Large intestine (tissue), 3 donors: ENCODE data around the gene DNAJC1. TPM values are rescaled to one million over a fixed set of nuclear protein-coding genes. Genes with fewer than 3 reads are reported as not detected.
"Not testable (repeated sequence)": the region's sequence is repeated elsewhere in the genome, so short reads cannot be mapped to it uniquely, and the experiment has no call there.

ENCODE experiments used
- DNase-seq, 2 donors: peaks; one replicate each; pipeline versions ENCODE4 v3.0.0 to v3.0.0-alpha.2; 2013
- H3K27ac ChIP-seq: one replicate; pipeline ENCODE4 v1.5.1; 2013; ENCODE audit warnings: low read length
- H3K27me3 ChIP-seq: 2 replicates; pipeline ENCODE4 v1.6.1; 2013; ENCODE audit warnings: low read length; ENCODE audit not compliant: control insufficient read depth, insufficient read depth
- H3K36me3 ChIP-seq: 2 replicates; pipeline ENCODE4 v1.6.1; 2013; ENCODE audit warnings: low read length; ENCODE audit not compliant: control insufficient read depth, insufficient read depth
- H3K4me1 ChIP-seq: one replicate; pipeline ENCODE4 v1.6.1; 2013; ENCODE audit warnings: low read length; ENCODE audit not compliant: control insufficient read depth, insufficient read depth
- H3K4me3 ChIP-seq: one replicate; pipeline ENCODE4 v1.5.1; 2013; ENCODE audit warnings: low read length
- H3K9me3 ChIP-seq: one replicate; pipeline ENCODE4 v1.6.1; 2013; ENCODE audit warnings: mild to moderate bottlenecking, low read depth, low read length, moderate library complexity; ENCODE audit not compliant: control insufficient read depth
- WGBS: methylation state at CpG from one replicate; pipeline ENCODE4 v1.1.5; 2013; ENCODE audit warnings: low lambda C conversion rate; ENCODE audit not compliant: insufficient coverage; 5-methylcytosine and 5-hydroxymethylcytosine counted together
- polyA plus RNA-seq: library from polyadenylated mRNA; unstranded; fragments of 120-200 nt; gene quantifications from one replicate; pipeline ENCODE4 v1.2.1, GENCODE V29; 2013

DNAJC1 gene
- polyA plus RNA-seq, 1 donor: 25.2 TPM

- whole genome bisulfite sequencing: 53% methylated on average over 4 of the region's 12 CpGs
- Histone ChIP-seq H3K36me3 (no peaks in the 10 kb centered on the region), H3K27me3 (no peaks in the 10 kb centered on the region), H3K27ac (no peak overlapping the region), H3K9me3 (no peaks in the 10 kb centered on the region), H3K4me1 (no peaks in the 10 kb centered on the region), H3K4me3 (no peak overlapping the region)
- no peak for DNase-seq
Measured at GRCh38 chr10:22029445-22030236, 26.1 kb upstream of the DNAJC1 start.

- Histone ChIP-seq H3K27me3 (no peaks in the 10 kb centered on the region), H3K27ac (no peak overlapping the region), H3K9me3 (no peaks in the 10 kb centered on the region), H3K4me3 (no peak overlapping the region), H3K4me1 (no peaks in the 10 kb centered on the region), H3K36me3 (no peaks in the 10 kb centered on the region)
- DNase-seq: no peak
- WGBS: 100% methylated on average over 1 of the region's 7 CpGs
Measured at GRCh38 chr10:22027364-22028238, 24.1 kb upstream of the DNAJC1 start.

GRCh38 chr10:22026287-22026686, 22.8 kb upstream of the DNAJC1 start:
- 88% methylated on average over 1 of the region's 1 CpG for WGBS
- no peak overlapping the region for H3K4me3 ChIP-seq
- no peaks in the 10 kb centered on the region for H3K4me1 ChIP-seq

GRCh38 chr10:22023508-22023907, 20.0 kb upstream of the DNAJC1 start:
- no peaks in the 10 kb centered on the region for H3K9me3 ChIP-seq
- no peaks in the 10 kb centered on the region for H3K27me3 ChIP-seq
- no peak overlapping the region for H3K4me3 ChIP-seq
- no peak for DNase-seq
- WGBS: 0% methylated on average over 1 of the region's 3 CpGs
- no peak overlapping the region for H3K27ac ChIP-seq
- no peaks in the 10 kb centered on the region for H3K36me3 ChIP-seq
- H3K4me1 ChIP-seq: no peaks in the 10 kb centered on the region

More at GRCh38 chr10:22026287-22026686, 22.8 kb upstream of the DNAJC1 start:
- H3K27ac ChIP-seq: no peak overlapping the region
- H3K9me3 ChIP-seq: no peaks in the 10 kb centered on the region
- no peaks in the 10 kb centered on the region for H3K27me3 ChIP-seq
- no peaks in the 10 kb centered on the region for H3K36me3 ChIP-seq
- no peak for DNase-seq

- Histone ChIP-seq H3K4me1 (no peaks in the 10 kb centered on the region), H3K9me3 (no peaks in the 10 kb centered on the region), H3K27me3 (no peaks in the 10 kb centered on the region), H3K4me3 (no peak overlapping the region), H3K27ac (no peak overlapping the region), H3K36me3 (no peaks in the 10 kb centered on the region)
- DNase-seq: peak; percentile 24 to 27
- WGBS: 78% methylated on average over 2 of the region's 8 CpGs
Measured at GRCh38 chr10:22022257-22023032, 18.9 kb upstream of the DNAJC1 start.

- H3K4me1 ChIP-seq, DNase-seq: not testable (repeated sequence)
- 96% methylated on average over 2 of the region's 3 CpGs for WGBS
Measured at GRCh38 chr10:22021144-22021543, 17.6 kb upstream of the DNAJC1 start.

GRCh38 chr10:22017283-22018020, 13.9 kb upstream of the DNAJC1 start:
- H3K27me3 ChIP-seq: no peaks in the 10 kb centered on the region
- peak in 1 of 2 donors; percentile 27 for DNase-seq

More at GRCh38 chr10:22021144-22021543, 17.6 kb upstream of the DNAJC1 start:
- H3K27ac ChIP-seq, H3K4me3 ChIP-seq, H3K9me3 ChIP-seq, H3K27me3 ChIP-seq, H3K36me3 ChIP-seq: not testable (repeated sequence)

GRCh38 chr10:22016046-22016705, 12.6 kb upstream of the DNAJC1 start:
- Histone ChIP-seq H3K9me3 (no peaks in the 10 kb centered on the region), H3K27ac (no peak overlapping the region), H3K27me3 (no peaks in the 10 kb centered on the region), H3K4me3 (no peak overlapping the region), H3K36me3 (no peaks in the 10 kb centered on the region), H3K4me1 (no peaks in the 10 kb centered on the region)
- DNase-seq: no peak
- 100% methylated on average over 1 of the region's 5 CpGs for WGBS

More at GRCh38 chr10:22017283-22018020, 13.9 kb upstream of the DNAJC1 start:
- no peaks in the 10 kb centered on the region for H3K9me3 ChIP-seq
- H3K4me3 ChIP-seq: no peak overlapping the region
- no peaks in the 10 kb centered on the region for H3K36me3 ChIP-seq
- WGBS: 0% methylated on average over 2 of the region's 3 CpGs
- H3K4me1 ChIP-seq: no peaks in the 10 kb centered on the region
- H3K27ac ChIP-seq: no peak overlapping the region

GRCh38 chr10:22010973-22011408, 7.5 kb upstream of the DNAJC1 start:
- H3K4me1 ChIP-seq: no peaks in the 10 kb centered on the region
- WGBS: no CpG with 5 or more reads among the region's 1 CpG

More at GRCh38 chr10:22010973-22011408, 7.5 kb upstream of the DNAJC1 start:
- no peak overlapping the region for H3K27ac ChIP-seq
- H3K4me3 ChIP-seq: no peak overlapping the region
- DNase-seq: no peak
- H3K27me3 ChIP-seq: no peaks in the 10 kb centered on the region
- H3K36me3 ChIP-seq: no peaks in the 10 kb centered on the region
- peaks cover 3% of the 10 kb centered on the region for H3K9me3 ChIP-seq
